Eye (tissue), 1 donor: Measurements from ENCODE around the gene GPR55.

Experiments
- DNase-seq: peaks from one replicate; pipeline ENCODE4 v3.0.0-alpha.2; 2015

GPR55 gene

GRCh38 chr2:230914886-230915285 is 10.2 kb downstream of the GPR55 start:
- no peak for DNase-seq

DNA sequence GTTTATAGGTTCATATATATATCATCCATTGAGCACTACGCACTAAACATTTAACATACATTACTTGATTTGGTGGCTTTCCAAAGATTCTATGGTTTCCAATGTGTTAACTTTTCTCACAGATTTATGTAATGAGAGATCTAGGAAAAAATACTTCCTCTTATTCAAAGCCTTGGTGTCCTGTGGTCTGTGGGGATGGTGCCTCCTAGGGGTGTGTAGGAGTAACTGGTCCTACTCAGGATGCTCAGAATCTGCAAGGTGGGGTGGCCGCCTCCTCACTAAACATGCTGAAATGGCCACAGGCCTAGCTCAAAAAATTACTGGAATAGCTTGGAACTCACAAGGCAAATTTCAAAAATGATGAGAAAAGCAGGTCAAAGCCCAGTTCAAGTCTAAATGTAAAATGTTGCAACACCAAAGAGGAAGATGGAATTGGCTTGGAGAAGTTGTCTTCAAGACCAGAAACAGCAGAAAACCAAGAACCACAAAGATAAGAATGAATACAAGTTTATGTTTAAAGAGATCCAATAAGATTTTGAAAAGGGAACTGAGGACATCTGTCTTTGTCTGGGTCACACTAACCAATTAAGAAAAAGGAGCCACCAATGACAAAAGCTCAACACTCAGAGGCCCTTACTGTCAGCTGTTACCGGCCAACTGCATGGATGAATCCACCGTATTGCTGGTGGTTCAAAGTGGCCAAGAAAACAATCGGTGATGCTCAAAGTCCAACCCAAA is 11.5 kb downstream of the GPR55 start:
- peak; percentile 56 for DNase-seq

GRCh38 chr2:230912724-230913123 is 12.3 kb downstream of the GPR55 start:
- no peak for DNase-seq

GRCh38 chr2:230912046-230912445 is 13.0 kb downstream of the GPR55 start:
- no peak for DNase-seq

DNA sequence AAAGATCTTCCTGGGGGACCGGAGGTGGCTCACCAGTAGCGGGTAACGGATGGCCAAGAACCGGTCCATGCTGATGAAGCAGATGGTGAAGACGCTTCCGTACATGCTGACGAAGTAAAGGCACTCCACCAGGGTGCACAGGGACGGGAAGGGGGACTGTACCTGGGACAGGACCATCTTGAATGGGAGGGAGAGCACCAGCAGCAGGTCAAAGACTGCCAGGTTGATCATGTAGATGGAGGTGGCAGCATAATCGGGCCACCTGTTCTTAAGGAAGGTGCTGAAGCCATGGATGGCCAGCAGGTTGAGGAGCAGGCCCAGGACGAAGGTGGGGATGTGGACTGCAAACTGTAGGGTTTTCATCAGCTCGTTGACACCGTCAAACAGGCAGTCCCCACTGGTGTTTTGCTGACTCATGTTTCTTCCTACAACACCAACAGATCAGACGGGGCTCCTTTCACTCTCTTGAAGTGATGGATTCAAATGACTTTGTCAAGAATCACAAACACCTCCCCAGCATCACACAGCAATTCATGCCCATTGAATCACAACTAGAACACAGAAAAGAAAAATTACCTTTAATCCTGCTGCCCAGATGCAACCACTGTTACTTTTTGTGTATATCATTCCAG is 14.4 kb downstream of the GPR55 start:
- no peak for DNase-seq

DNA sequence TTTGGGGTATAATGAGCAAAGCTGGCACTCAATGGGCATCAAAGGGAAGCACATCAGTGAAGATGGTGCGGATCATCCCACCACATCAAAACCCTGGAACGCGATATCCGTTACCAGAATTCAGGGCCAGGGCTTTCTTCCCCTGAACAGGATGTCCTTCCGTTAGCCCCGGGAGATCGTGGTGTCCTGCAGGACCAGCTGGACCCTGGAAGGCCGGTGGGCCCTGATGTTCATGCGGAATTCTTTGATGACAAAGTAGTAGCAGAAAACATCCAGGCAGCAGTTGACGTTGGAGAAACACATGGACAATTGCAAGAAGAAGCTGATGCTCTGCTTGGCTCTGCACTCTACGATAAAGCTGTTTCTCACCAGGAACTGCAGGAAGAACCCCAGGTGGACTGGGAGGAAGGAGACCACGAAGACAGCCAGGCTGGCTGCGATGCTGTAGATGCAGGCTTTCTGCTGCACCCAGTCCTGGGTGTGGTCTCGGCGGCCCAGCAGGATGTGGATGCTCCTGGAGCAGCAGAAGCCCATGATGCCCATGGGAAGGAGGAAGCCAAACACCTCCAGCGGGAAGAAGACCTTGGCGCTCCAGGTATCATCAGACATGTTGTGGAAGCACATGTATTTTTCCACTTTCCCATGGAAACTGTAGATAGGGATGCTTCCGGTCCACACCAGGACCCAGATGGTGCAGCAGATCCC is 15.0 kb downstream of the GPR55 start:
- no peak for DNase-seq

GRCh38 chr2:230908595-230909191 is 16.3 kb downstream of the GPR55 start:
- DNase-seq = peak; percentile 87

DNA sequence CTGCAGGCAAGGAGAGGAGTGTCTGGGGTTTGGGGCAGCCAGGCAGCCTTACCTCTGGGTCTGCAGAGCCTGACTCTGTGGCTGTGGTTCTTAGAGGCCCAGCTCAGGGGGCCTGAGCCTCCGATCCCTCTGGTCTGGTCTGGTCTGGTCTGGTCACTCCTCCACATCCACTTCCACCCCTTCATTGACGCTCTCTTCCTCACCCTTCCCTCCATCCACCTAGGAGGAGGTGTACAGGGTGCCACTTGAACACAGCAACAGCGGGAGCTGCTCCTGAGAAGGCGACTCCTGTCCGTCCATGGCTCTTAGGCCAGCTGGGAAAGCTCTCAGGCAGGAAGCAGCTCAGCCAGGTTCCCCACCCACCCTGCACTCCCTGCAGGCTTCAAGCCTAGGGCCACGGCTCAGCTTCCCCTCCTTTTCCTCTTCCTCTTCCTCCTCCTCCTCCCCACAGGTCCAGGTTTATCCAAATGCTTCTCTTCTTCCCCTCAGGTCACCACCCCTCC is 16.9 kb downstream of the GPR55 start:
- no peak for DNase-seq

DNA sequence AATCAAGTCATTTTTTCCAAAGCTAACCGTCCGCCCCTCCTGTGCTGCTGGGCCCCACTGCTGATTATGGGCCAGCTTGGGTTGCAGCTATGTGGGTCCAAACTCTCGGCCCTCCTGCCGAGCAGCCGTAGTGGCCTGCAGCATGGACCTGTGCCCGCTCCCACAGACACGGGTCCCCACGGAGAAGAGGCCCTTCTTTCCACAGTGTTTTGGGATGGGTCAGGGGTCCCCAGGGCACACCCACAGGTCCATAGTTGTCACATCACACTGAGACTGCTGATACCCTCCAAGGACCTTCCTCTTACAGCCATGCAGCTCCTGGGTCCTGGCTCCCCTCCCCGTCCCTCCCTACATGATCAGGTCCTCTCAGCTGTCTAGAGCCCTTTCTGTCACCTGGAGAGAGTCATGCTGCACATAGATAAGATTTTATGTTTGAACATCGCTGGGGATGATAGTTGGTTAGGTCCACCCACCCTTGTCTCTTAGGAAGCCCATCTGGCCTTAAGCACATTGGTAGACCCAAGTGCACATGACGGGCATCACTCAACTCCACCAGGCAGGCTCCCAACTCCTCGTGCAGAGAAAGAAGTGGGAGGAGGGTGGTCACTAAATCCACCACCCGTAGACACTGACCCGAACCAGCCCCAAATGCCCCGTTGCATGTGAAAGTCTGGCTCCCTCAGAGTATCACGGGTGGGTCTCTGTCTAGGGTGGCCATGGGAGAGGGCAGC is 17.5 kb downstream of the GPR55 start:
- no peak for DNase-seq

GRCh38 chr2:230906471-230907230 is 18.4 kb downstream of the GPR55 start:
- DNase-seq = no peak

DNA sequence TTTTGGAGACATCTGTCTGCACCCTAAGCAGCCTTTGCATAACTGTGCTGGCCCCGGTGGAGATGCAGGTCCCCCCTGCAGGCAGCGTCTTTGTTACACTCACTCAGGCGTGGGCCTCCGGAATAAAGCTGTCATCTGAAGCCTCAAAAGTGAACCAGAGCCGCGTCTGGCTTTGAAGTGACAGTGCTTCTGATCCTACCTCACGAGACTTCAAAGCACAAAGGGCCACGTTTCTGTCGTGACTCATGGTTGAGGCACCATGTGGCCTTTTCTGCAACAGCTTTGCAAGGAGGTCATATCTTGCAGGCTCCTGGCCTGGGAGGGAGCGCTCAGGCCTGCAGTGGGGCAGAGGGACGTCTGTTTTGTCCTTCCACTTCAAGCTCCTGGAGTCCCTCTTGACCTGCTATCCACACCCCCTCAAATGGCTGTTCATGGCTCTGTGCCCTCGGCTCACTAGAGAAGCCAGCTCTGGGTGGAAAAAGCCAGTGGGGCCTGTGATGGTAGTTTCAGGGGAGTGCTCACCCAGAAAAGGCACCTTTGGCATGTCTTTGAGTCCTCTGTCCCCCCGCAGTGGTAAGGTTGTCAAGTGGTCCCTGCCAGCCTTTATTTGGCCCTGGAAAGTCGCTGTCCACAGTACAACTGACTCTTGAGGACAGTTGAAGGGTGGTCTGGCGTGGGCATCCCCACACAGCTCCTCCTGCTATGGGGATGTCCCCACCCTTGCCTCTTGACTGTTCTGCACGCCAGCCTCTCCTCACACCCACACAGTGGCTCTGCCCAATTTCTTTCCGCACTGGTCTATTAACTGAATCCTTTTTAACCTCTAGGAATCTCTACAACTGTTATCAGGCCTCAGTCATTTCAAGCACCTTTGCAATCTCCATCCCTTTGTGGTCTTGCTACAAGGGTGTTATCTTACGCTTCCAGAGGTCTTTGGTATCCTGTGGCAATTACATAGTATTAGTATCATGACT is 19.3 kb downstream of the GPR55 start:
- DNase-seq = peak; percentile 56

DNA sequence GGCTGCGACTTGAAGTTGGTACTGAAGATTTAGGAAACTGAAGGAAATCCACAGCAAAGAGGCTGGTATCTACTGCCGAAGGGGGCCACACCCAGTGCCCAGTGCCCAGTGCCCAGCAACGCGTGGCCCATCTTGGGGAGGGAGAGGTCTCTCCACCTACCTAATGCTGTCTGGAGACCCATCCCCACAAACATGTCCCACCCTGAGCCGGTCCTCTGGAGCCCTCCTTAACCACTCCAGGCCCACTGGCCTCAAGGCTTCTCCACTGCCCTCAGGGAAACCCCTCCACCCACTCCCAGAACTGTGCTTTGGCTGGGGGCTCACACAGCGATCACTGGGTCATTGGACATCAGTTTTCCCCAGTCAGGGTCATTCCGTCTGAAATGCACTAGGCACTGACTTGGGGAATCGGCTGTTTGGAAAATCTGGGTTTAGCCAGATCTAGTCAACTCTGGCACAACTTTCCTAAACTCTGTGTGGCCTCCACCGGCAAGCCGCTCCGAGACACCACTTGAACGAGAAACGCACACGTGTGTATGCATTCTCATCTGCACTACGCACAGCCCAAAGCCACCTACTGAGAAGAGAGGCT is 20.1 kb downstream of the GPR55 start:
- DNase-seq = no peak

GRCh38 chr2:230903231-230904150 is 21.6 kb downstream of the GPR55 start:
- DNase-seq = no peak

GRCh38 chr2:230902180-230902899 is 22.7 kb downstream of the GPR55 start:
- DNase-seq = peak; percentile 53

- no peak for DNase-seq
Measured at GRCh38 chr2:230901006-230901405, 24.0 kb downstream of the GPR55 start.

DNA sequence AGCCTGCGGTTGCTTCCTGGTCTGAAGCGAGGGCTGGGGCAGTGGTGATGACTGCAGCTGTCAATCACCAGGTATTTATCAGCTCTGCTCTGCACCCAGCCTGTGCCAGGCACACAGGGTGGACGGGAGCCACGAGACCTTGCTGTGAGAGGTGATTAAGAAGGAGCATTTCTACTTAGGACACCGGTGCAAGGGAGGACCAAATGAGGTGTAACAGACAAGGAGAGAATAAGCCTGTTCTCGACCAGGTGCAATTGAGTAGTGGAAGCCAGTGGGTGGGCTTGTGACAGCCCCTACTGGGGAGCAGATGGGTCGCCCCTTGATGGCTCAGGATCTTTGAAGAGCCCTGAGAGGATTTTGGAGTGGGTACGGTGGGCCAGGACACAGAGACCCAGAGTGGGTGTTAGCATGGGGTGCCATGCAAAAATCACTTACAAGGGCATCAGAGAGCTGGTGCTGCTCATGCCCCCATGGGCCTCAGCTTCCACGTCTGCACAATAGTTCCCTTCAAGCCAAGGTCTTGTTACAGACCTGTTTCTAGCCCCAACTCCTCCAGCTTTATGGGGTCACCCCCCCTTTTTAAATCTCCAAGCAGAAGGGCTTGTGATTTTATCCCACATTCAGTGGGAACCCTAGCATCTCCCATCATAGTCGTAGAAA is 24.6 kb downstream of the GPR55 start:
- DNase-seq = no peak

GRCh38 chr2:230899786-230900185 is 25.3 kb downstream of the GPR55 start:
- DNase-seq = no peak

DNA sequence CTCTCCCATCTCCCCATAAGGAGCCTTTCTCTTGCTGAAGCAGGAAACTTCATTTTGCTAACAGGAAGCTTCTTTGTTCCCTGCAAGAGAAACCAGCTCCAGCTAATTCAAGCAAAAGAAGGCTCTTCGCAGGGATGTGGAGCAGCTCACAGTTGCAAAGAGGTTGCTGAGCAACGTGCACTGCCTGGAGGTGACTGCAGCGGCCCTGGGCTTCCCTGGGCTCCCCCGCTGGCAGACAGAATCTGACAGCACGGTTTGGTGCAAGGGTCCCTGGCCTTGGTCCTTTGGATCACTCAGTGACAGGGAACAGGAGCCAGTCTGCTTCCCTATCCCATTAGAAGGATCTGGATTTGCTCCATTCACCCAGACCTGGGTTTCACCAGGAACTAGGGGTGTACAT is 25.8 kb downstream of the GPR55 start:
- DNase-seq = peak; percentile 65
